GM06990 (cell line): Measurements from ENCODE around the gene RBM23.

Source experiments
- DNase-seq: peaks from one replicate; pipeline ENCODE4 v3.0.0-alpha.2; 2011; ENCODE audit not compliant: insufficient read length; ENCODE audit errors: extremely low read depth
- H3K27me3 ChIP-seq: replicated peaks from 2 replicates; pipeline ENCODE4 v1.6.0; 2011; ENCODE audit warnings: low read length; ENCODE audit not compliant: control insufficient read depth, insufficient read depth
- H3K36me3 ChIP-seq: 2 replicates; pipeline ENCODE4 v1.5.1; 2011; ENCODE audit warnings: low read length; ENCODE audit not compliant: control insufficient read depth, insufficient read depth
- H3K4me3 ChIP-seq: replicated peaks from 2 replicates; pipeline ENCODE4 v1.5.1; 2011; ENCODE audit warnings: low read depth, mild to moderate bottlenecking, control low read depth, low read length
- CTCF ChIP-seq: IDR thresholded peaks from 2 replicates; pipeline ENCODE4 v1.5.1; 2011; ENCODE audit warnings: low read length, control low read depth, mild to moderate bottlenecking, inconsistent platforms; ENCODE audit not compliant: insufficient read depth, poor library complexity, severe bottlenecking

The RBM23 gene

GRCh38 chr14:22884076-22884737, 34.7 kb downstream of the RBM23 start:
- DNase-seq = no peak
- H3K27me3 ChIP-seq = no peaks in the 10 kb centered on the region
- H3K36me3 ChIP-seq = no peaks in the 10 kb centered on the region
- no peak for TF ChIP-seq CTCF
- H3K4me3 ChIP-seq = no peak overlapping the region

GRCh38 chr14:22883173-22883976, 35.6 kb downstream of the RBM23 start, which contains the start of gene REM2:
REM2 (plus strand) TSS chr14:22883222; CDS start chr14:22883288, 66 bp downstream.
- no peak for DNase-seq
- no peak for TF ChIP-seq CTCF
- no peak within 1 kb of the TSS for H3K4me3 ChIP-seq

GRCh38 chr14:22882529-22883172, 36.3 kb downstream of the RBM23 start:
- Histone ChIP-seq H3K36me3 (peaks cover 9% of the 10 kb centered on the region), H3K4me3 (no peak overlapping the region), H3K27me3 (no peaks in the 10 kb centered on the region)
- TF ChIP-seq CTCF = no peak
- no peak for DNase-seq

More at GRCh38 chr14:22883173-22883976, 35.6 kb downstream of the RBM23 start, which contains the start of gene REM2:
- Histone ChIP-seq H3K27me3 (no peaks in the 10 kb centered on the region), H3K36me3 (peaks cover 5% of the 10 kb centered on the region)

GRCh38 chr14:22882064-22882463, 36.9 kb downstream of the RBM23 start:
- DNase-seq = no peak
- Histone ChIP-seq H3K36me3 (peaks cover 10% of the 10 kb centered on the region), H3K27me3 (no peaks in the 10 kb centered on the region), H3K4me3 (no peak overlapping the region)
- no peak for TF ChIP-seq CTCF

GRCh38 chr14:22878271-22879246, 40.4 kb downstream of the RBM23 start:
- no peak for DNase-seq
- Histone ChIP-seq H3K36me3 (peaks cover 32% of the 10 kb centered on the region), H3K4me3 (no peak overlapping the region), H3K27me3 (no peaks in the 10 kb centered on the region)
- no peak for TF ChIP-seq CTCF
